ENCODE data around the gene RUNX1.
"Not testable (repeated sequence)": the region's sequence is repeated elsewhere in the genome, so short reads cannot be mapped to it uniquely, and the experiment has no call there.

Gene RUNX1

DNA sequence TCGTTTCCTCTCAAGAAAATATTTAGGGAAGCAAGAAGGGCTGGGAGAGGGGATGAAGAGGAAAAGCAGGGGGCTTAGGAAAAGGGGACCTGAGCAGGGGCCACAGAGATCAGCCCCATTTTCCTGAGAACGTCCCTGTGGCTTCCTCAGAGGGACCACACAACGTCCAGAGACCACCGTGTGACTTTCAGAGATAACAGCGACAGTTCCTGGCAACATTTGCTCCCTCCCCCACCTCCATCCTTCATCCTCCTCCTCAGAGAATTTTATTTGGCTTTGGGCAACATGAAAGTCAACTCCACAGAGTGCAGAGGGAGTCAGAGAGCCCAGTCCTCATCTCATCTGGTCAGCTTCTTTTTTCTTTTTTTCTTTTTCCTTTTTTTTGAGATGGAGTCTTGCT, 50.9 kb downstream of the RUNX1 start:
- H3K27me3 ChIP-seq (replicated peaks; ENCODE audit: control insufficient read depth, insufficient read depth, low read length) = no peaks in the 10 kb centered on the region
- no peak for TF ChIP-seq CTCF (IDR thresholded peaks at IDR 0.05; ENCODE audit: insufficient read depth, low read length, poor library complexity, severe bottlenecking)
- DNase-seq (ENCODE audit: extremely low read depth, insufficient read length) = no peak
- no peaks in the 10 kb centered on the region for H3K36me3 ChIP-seq (ENCODE audit: control insufficient read depth, insufficient read depth, low read length)
- no peak overlapping the region for H3K4me3 ChIP-seq (replicated peaks; ENCODE audit: low read depth, low read length)

- Histone ChIP-seq H3K4me3 (replicated peaks; ENCODE audit: low read depth, low read length) (no peak overlapping the region), H3K27me3 (replicated peaks; ENCODE audit: control insufficient read depth, insufficient read depth, low read length) (no peaks in the 10 kb centered on the region), H3K36me3 (ENCODE audit: control insufficient read depth, insufficient read depth, low read length) (no peaks in the 10 kb centered on the region)
- no peak for TF ChIP-seq CTCF (IDR thresholded peaks at IDR 0.05; ENCODE audit: insufficient read depth, low read length, poor library complexity, severe bottlenecking)
- DNase-seq (ENCODE audit: extremely low read depth, insufficient read length) = no peak
These were observed 51.8 kb downstream of the RUNX1 start for GRCh38 chr21:34997294-34997693.

GRCh38 chr21:34996304-34997101, 52.6 kb downstream of the RUNX1 start:
- DNase-seq (ENCODE audit: extremely low read depth, insufficient read length) = no peak
- no peak overlapping the region for H3K4me3 ChIP-seq (replicated peaks; ENCODE audit: low read depth, low read length)
- H3K27me3 ChIP-seq (replicated peaks; ENCODE audit: control insufficient read depth, insufficient read depth, low read length) = no peaks in the 10 kb centered on the region
- no peaks in the 10 kb centered on the region for H3K36me3 ChIP-seq (ENCODE audit: control insufficient read depth, insufficient read depth, low read length)
- TF ChIP-seq CTCF (IDR thresholded peaks at IDR 0.05; ENCODE audit: insufficient read depth, low read length, poor library complexity, severe bottlenecking) = no peak

- Histone ChIP-seq H3K36me3 (ENCODE audit: control insufficient read depth, insufficient read depth, low read length) (no peaks in the 10 kb centered on the region), H3K27me3 (replicated peaks; ENCODE audit: control insufficient read depth, insufficient read depth, low read length) (no peaks in the 10 kb centered on the region), H3K4me3 (replicated peaks; ENCODE audit: low read depth, low read length) (no peak overlapping the region)
- DNase-seq (ENCODE audit: extremely low read depth, insufficient read length) = no peak
- no peak for TF ChIP-seq CTCF (IDR thresholded peaks at IDR 0.05; ENCODE audit: insufficient read depth, low read length, poor library complexity, severe bottlenecking)
These were observed 53.2 kb downstream of the RUNX1 start for GRCh38 chr21:34995979-34996303.

DNA sequence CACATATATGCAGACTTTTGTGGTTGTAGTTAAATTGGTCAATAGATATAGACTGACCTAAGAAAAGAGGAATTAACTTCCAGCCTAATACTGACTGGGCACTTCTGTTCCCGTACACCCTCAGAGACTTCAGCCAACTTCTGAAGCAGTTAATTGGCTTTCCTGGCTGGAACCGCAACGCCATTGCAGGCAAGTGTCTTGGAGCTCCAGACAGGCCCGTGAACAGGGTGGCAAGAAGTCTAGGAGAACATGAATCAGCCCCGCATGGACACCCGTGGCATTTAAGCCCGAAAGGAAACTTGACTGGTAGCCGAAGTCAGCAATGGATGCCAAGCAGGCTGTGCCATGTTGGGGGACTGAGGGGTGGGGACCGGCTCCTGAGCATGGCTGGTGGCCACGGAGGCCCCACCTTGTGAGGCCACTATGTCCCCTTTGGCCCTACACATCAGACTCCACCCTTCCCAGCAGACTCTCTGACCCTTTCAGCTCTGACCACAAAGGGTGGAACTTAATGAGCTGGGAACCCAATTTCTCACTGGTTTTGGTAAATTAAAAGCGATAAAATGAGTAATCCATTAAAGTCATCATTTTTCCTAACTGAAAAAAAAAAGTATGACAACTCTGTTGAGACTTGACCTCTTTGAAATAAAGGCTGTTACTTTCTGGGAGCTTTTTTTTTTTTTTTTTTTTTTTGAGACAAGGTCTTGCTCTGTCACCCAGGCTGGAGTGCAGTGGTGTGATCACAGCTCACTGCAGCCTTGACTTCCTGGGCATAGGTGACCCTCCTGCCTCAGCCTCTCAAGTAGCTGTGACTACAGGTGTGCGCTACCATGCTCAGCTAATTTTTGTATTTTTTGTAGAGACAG, 54.1 kb downstream of the RUNX1 start:
- DNase-seq (ENCODE audit: extremely low read depth, insufficient read length) = no peak
- H3K27me3 ChIP-seq (replicated peaks; ENCODE audit: control insufficient read depth, insufficient read depth, low read length) = no peaks in the 10 kb centered on the region
- TF ChIP-seq CTCF (IDR thresholded peaks at IDR 0.05; ENCODE audit: insufficient read depth, low read length, poor library complexity, severe bottlenecking) = no peak
- no peak overlapping the region for H3K4me3 ChIP-seq (replicated peaks; ENCODE audit: low read depth, low read length)
- H3K36me3 ChIP-seq (ENCODE audit: control insufficient read depth, insufficient read depth, low read length) = no peaks in the 10 kb centered on the region

DNA sequence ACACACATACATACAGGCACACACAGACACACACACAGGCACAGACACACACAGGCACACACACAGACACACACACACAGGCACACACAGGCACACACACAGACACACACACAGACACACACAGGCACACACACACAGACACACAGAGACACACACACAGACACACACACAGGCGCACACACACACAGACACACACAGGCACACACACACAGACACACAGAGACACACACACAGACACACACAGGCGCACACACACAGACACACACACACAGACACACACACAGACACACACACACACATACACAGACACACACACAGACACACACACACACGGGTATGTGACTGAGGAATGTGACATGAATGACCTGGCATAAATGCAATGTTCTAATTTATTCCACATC, 55.6 kb downstream of the RUNX1 start:
- H3K36me3 ChIP-seq (ENCODE audit: control insufficient read depth, insufficient read depth, low read length); H3K4me3 ChIP-seq (replicated peaks; ENCODE audit: low read depth, low read length); DNase-seq (ENCODE audit: extremely low read depth, insufficient read length); H3K27me3 ChIP-seq (replicated peaks; ENCODE audit: control insufficient read depth, insufficient read depth, low read length): not testable (repeated sequence)
